Hepatocyte (in vitro differentiated cells): ENCODE data around the gene MEIS3.

ENCODE experiments used
- EZH2 ChIP-seq: fragments of 200-600 bp; sonication (generic); IDR thresholded peaks from 2 replicates; pipeline ENCODE4 v1.6.1; 2016; ENCODE audit warnings: antibody characterized with exemption, mild to moderate bottlenecking, borderline replicate concordance
- TF ChIP-seq, protein P1 (sequence below): fragments of 200-600 bp; sonication (generic); IDR thresholded peaks from 2 replicates; pipeline ENCODE4 v1.5.1; 2016; ENCODE audit warnings: antibody characterized with exemption, mild to moderate bottlenecking; ENCODE audit not compliant: poor library complexity

- TF ChIP-seq, protein P1, sequence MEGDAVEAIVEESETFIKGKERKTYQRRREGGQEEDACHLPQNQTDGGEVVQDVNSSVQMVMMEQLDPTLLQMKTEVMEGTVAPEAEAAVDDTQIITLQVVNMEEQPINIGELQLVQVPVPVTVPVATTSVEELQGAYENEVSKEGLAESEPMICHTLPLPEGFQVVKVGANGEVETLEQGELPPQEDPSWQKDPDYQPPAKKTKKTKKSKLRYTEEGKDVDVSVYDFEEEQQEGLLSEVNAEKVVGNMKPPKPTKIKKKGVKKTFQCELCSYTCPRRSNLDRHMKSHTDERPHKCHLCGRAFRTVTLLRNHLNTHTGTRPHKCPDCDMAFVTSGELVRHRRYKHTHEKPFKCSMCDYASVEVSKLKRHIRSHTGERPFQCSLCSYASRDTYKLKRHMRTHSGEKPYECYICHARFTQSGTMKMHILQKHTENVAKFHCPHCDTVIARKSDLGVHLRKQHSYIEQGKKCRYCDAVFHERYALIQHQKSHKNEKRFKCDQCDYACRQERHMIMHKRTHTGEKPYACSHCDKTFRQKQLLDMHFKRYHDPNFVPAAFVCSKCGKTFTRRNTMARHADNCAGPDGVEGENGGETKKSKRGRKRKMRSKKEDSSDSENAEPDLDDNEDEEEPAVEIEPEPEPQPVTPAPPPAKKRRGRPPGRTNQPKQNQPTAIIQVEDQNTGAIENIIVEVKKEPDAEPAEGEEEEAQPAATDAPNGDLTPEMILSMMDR: no peak
- no peak for TF ChIP-seq EZH2
Measured at GRCh38 chr19:47389150-47389556, 30.2 kb downstream of the MEIS3 start.
